Lung (tissue), 12 donors: Measurements from ENCODE around the gene FYCO1. TPM values are rescaled to one million over a fixed set of nuclear protein-coding genes. Genes with fewer than 3 reads are reported as not detected.

ENCODE experiments used
- ATAC-seq: fragments of 200-7000 bp; cut with Tn5 transposase; one replicate; pipeline ENCODE4 v1.9.1; 2020; ENCODE audit warnings: moderate number of reproducible peaks; ENCODE audit not compliant: insufficient read depth, low FRiP score
- DNase-seq, 3 donors: peaks; one replicate each; pipeline ENCODE4 v3.0.0-alpha.2; 2013 to 2017
- H3K27ac ChIP-seq, 2 donors: one replicate each; pipeline ENCODE4 v1.5.1; 2013; ENCODE audit warnings: mild to moderate bottlenecking in 2 of 2, moderate library complexity in 2 of 2, control low read depth in 1 of 2, inconsistent platforms in 1 of 2, low read depth in 1 of 2, low read length in 1 of 2
- H3K27me3 ChIP-seq, 3 donors: one replicate each; pipeline ENCODE4 v1.5.1; 2013; ENCODE audit warnings: low read length in 2 of 3; ENCODE audit not compliant: control insufficient read depth in 3 of 3, insufficient read depth in 3 of 3
- H3K36me3 ChIP-seq, 4 donors: one replicate each; pipeline ENCODE4 v1.5.1; 2013; ENCODE audit warnings: low read length in 4 of 4, mild to moderate bottlenecking in 1 of 4, moderate library complexity in 1 of 4; ENCODE audit not compliant: control insufficient read depth in 4 of 4, insufficient read depth in 4 of 4
- H3K4me1 ChIP-seq, 5 donors: one replicate each; pipeline ENCODE4 v1.5.1; 2013; ENCODE audit warnings: low read length in 5 of 5, mild to moderate bottlenecking in 2 of 5, moderate library complexity in 1 of 5; ENCODE audit not compliant: control insufficient read depth in 5 of 5, insufficient read depth in 5 of 5
- H3K4me3 ChIP-seq: one replicate; pipeline ENCODE4 v1.5.1; 2013; ENCODE audit warnings: mild to moderate bottlenecking, control low read depth, moderate library complexity
- H3K9ac ChIP-seq, 2 donors: one replicate each; pipeline ENCODE4 v1.5.1; 2013; ENCODE audit warnings: low read length in 2 of 2, control low read depth in 1 of 2; ENCODE audit not compliant: insufficient read depth in 1 of 2
- H3K9me3 ChIP-seq, 4 donors: one replicate each; pipeline ENCODE4 v1.5.1; 2013; ENCODE audit warnings: low read length in 3 of 4, mild to moderate bottlenecking in 1 of 4, moderate library complexity in 1 of 4; ENCODE audit not compliant: control insufficient read depth in 4 of 4, insufficient read depth in 3 of 4
- WGBS, 2 donors: extraction: QIAGEN DNeasy Blood & Tissue Kit; methylation state at CpG; one replicate each; pipeline ENCODE4 v1.1.7; 2013; 5-methylcytosine and 5-hydroxymethylcytosine counted together
- polyA plus RNA-seq, 2 donors: library from polyadenylated mRNA; stranded (reverse); fragments of 200-250 nt; gene quantifications; one replicate each; pipeline ENCODE4 v1.2.1, GENCODE V29; 2013
- total RNA-seq, 2 donors: library from RNA; depleted of rRNA in 1 of 2; stranded (reverse); fragments of >200 nt in 1 of 2; gene quantifications; one replicate each; pipeline ENCODE4 v1.2.1, GENCODE V29; 2014 to 2021
- TF ChIP-seq, protein P1 (sequence below): IDR thresholded peaks from 2 replicates; pipeline ENCODE4 v1.5.1; 2012; ENCODE audit warnings: mild to moderate bottlenecking; ENCODE audit errors: control extremely low read depth, extremely low read depth
- donor health status: control.
- donor health status: control.
- donor health status: Bipolar disorder and iron deficiency.
- donor health status: healthy.
- donor health status: DM: yes; HTN: yes; CAD: no.

Gene FYCO1
- total and polyA plus RNA-seq, 4 donors = 11.3 to 38.7 (median 23.2) TPM

DNA sequence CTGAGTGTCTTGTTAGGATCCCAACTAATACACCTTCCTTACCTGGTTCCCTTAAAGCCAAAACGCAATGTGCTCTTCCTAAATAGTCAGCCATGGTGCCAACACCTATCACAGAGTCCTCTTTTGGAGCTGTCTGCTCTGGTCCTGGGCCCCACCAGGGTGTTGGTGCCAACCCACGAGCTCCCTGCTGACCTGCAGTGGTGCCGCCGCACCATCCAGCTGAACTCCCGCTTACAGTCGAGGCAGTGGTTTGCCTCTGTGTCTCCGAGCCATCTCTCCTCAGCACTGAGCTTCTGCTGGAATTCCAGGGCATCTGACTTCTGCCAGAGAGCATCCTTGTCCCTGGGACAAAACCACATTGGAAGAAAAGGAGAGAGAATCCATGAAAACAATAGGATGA is 36.4 kb downstream of the FYCO1 start:
- H3K27ac ChIP-seq = no peak overlapping the region

DNA sequence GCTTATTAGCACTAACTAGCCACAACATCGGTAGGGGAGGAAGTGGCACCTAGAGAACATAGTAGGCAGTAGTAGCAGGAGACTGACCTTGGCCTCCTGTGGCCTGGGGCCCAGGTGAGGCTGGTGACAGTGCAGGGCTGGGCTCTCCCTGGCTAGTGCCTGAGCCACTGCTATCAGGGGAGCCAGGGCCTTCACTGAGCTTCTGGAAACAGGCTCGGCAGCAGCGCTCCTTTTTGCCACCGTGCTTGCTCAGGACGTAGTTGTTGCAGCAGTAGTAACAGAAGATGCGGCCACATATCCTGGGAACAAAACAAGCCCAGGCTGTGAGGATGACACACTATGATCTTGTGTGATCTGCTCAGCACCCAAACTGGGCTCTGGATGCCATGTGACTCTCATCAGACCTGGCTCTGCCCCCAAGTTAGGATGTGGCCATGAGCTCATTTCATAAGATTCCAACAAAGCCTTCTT is 37.3 kb downstream of the FYCO1 start:
- no peak for DNase-seq
- peaks cover 0 to 2% (median 0%) of the 10 kb centered on the region in 4 donors for H3K9me3 ChIP-seq
- H3K27me3 ChIP-seq = no peaks in the 10 kb centered on the region
- H3K4me3 ChIP-seq = no peak overlapping the region
- H3K9ac ChIP-seq = no peak overlapping the region
- peak overlapping the region in 1 of 2 donors; percentile 62 for H3K27ac ChIP-seq
- H3K36me3 ChIP-seq = peaks cover 47 to 69% (median 51%) of the 10 kb centered on the region in 4 donors
- peaks cover 0 to 5% (median 0%) of the 10 kb centered on the region in 5 donors for H3K4me1 ChIP-seq
- ATAC-seq = no peak
- WGBS, 2 donors = 91 to 93% methylated on average over 6 of the region's 6 CpGs
- TF ChIP-seq, protein P1, sequence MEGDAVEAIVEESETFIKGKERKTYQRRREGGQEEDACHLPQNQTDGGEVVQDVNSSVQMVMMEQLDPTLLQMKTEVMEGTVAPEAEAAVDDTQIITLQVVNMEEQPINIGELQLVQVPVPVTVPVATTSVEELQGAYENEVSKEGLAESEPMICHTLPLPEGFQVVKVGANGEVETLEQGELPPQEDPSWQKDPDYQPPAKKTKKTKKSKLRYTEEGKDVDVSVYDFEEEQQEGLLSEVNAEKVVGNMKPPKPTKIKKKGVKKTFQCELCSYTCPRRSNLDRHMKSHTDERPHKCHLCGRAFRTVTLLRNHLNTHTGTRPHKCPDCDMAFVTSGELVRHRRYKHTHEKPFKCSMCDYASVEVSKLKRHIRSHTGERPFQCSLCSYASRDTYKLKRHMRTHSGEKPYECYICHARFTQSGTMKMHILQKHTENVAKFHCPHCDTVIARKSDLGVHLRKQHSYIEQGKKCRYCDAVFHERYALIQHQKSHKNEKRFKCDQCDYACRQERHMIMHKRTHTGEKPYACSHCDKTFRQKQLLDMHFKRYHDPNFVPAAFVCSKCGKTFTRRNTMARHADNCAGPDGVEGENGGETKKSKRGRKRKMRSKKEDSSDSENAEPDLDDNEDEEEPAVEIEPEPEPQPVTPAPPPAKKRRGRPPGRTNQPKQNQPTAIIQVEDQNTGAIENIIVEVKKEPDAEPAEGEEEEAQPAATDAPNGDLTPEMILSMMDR = no peak

More for the DNA sequence above, 36.4 kb downstream of the FYCO1 start:
- peaks cover 0 to 2% (median 0%) of the 10 kb centered on the region in 4 donors for H3K9me3 ChIP-seq
- H3K4me3 ChIP-seq = no peak overlapping the region
- ATAC-seq (no peak), DNase-seq (no peak)
- 88 to 97% methylated on average over 7 of the region's 7 CpGs for WGBS, 2 donors
- H3K9ac ChIP-seq = no peak overlapping the region
- H3K36me3 ChIP-seq = peaks cover 45 to 62% (median 51%) of the 10 kb centered on the region in 4 donors
- H3K4me1 ChIP-seq = peaks cover 0 to 5% (median 0%) of the 10 kb centered on the region in 5 donors
- H3K27me3 ChIP-seq = no peaks in the 10 kb centered on the region
- TF ChIP-seq, protein P1 = no peak

DNA sequence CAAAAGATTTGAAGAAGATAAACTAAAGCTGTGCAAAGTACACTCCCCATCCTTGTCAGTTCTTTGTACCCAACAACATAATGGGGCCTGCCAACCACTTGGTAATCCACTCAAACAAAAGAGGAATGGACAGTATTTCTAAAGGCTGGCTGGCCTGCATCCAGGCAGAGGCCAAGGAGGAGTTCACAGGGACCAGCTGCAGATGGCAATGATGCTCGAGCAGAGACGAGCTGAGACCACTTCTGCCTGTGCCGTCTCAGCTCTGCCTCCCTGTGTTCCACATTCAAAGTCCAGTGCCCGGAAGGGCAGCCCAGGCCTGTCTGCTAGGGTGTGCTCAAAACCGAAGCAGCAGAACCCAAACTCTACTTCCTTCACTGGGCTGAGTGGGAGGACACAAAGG is 38.0 kb downstream of the FYCO1 start:
- Histone ChIP-seq H3K27ac (no peak overlapping the region), H3K9ac (no peak overlapping the region), H3K9me3 (peaks cover 0 to 2% (median 0%) of the 10 kb centered on the region in 4 donors), H3K4me1 (peaks cover 0 to 5% (median 0%) of the 10 kb centered on the region in 5 donors), H3K27me3 (no peaks in the 10 kb centered on the region), H3K36me3 (peaks cover 47 to 70% (median 51%) of the 10 kb centered on the region in 4 donors), H3K4me3 (no peak overlapping the region)
- ATAC-seq (no peak), DNase-seq (peak in 1 of 3 donors; percentile 33)
- WGBS, 2 donors = 75 to 83% methylated on average over 5 of the region's 5 CpGs
- TF ChIP-seq, protein P1 = no peak

DNA sequence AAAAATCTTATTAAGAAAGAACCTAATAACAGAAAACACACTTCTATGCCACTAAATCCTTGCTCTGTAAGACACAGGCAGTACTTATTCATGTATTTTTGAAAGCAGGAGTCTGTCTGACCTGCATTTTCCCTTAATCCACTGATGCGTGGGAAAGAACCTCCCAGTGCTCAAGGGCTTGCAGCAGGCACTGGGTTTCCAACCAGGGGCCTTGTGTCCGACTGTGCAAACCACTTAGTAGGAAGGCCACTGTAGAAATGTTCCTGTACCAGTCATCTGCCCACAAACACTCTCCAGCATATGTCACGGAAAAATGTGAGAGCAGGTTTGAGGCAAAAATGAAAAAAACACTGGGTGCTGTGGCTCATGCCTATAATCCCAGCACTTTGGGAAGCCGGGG is 39.9 kb downstream of the FYCO1 start:
- no peaks in the 10 kb centered on the region for H3K27me3 ChIP-seq
- TF ChIP-seq, protein P1 = no peak
- no peak for ATAC-seq
- H3K9ac ChIP-seq = no peak overlapping the region
- H3K36me3 ChIP-seq = peaks cover 40 to 67% (median 47%) of the 10 kb centered on the region in 4 donors
- no peak overlapping the region for H3K4me3 ChIP-seq
- 92% methylated on average over 4 of the region's 4 CpGs for WGBS, 2 donors
- peaks cover 0 to 5% (median 0%) of the 10 kb centered on the region in 5 donors for H3K4me1 ChIP-seq
- H3K27ac ChIP-seq = no peak overlapping the region
- no peak for DNase-seq
- peaks cover 0 to 2% (median 0%) of the 10 kb centered on the region in 4 donors for H3K9me3 ChIP-seq
